GM12891 (cell line): ENCODE data around the gene ARID1A.
A peak's percentile ranks its signal among the peaks of the same experiment; 100 is the strongest.

Source experiments
- DNase-seq: peaks from one replicate; pipeline ENCODE4 v3.0.0; 2011; ENCODE audit warnings: low spot score; ENCODE audit not compliant: insufficient read length
- FAIRE-seq: peaks from 2 replicates; lab custom pipeline; 2011; peaks lifted over from hg19 to GRCh38; lab: Jason Lieb, UNC
- PAX5 ChIP-seq: IDR thresholded peaks from 2 replicates; pipeline ENCODE4 v1.6.1; 2011; ENCODE audit warnings: low read length, moderate library complexity, mild to moderate bottlenecking; ENCODE audit not compliant: insufficient read depth, severe bottlenecking
- POLR2A ChIP-seq: IDR thresholded peaks from 2 replicates; pipeline ENCODE4 v1.6.1; 2011; ENCODE audit warnings: low read depth, low read length, control low read depth
- POLR2AphosphoS5 ChIP-seq: IDR thresholded peaks from 2 replicates; pipeline ENCODE4 v1.6.1; 2011; ENCODE audit warnings: low read depth, low read length, control low read depth
- POU2F2 ChIP-seq: IDR thresholded peaks from 2 replicates; pipeline ENCODE4 v1.6.1; 2011; ENCODE audit warnings: low read depth, mild to moderate bottlenecking, control low read depth, low read length, moderate library complexity
- SPI1 ChIP-seq: IDR thresholded peaks from 2 replicates; pipeline ENCODE4 v1.6.1; 2011; ENCODE audit warnings: low read depth, low read length, control low read depth
- TAF1 ChIP-seq: IDR thresholded peaks from 2 replicates; pipeline ENCODE4 v1.6.1; 2011; ENCODE audit warnings: low read depth, low read length, control low read depth

ARID1A gene

DNA sequence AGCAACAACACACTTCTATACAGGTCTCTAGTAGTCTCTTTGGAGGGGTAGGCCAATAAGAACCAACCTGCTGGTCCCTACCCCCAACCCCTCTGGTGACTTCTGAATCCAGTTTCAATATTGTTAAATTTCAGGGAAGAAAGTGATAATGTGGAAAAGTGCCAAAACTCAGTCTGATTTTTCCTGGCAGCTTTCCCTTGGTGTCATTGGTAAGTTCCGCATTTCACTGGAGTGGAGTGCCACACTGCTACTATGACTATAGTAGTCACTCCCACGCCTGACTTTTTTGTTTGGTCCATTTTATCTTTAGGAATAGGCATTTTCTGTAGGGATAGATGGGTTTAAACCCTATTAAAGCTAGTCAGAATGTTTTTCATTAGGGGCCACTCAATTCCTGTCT, 5.7 kb upstream of the ARID1A start:
- FAIRE-seq = no peak

DNA sequence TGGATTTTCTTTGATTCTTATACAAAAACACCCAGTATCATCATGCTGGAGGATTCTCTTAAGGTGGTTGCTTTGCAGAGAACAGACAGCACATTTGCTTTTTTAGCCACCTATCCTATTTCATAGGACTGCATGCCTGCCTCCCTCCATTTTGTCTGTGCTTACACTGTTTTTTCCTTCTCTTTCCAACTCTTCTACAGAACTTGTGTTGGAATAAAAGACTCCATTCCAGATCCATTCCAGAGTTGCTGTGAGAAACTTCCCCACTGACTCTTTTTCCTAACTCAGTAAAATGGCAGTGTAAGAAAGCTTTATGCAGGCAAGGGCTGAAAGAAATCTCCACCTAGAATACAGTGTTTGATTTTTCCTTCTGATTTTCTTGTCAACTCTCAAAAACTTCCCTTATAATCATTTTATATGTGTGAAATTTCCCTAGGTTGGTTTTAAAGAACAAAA, 5.2 kb upstream of the ARID1A start:
- FAIRE-seq (no peak), DNase-seq (no peak)
- TF ChIP-seq SPI1 = no peak
- no peak for TF ChIP-seq POU2F2
- TF ChIP-seq POLR2AphosphoS5 = no peak
- no peak for TF ChIP-seq PAX5
- TF ChIP-seq TAF1 = no peak
- no peak for TF ChIP-seq POLR2A

More for the DNA sequence above, 5.7 kb upstream of the ARID1A start:
- TF ChIP-seq POU2F2 (no peak), POLR2A (no peak), SPI1 (no peak), TAF1 (no peak), PAX5 (no peak)
- no peak for DNase-seq

DNA sequence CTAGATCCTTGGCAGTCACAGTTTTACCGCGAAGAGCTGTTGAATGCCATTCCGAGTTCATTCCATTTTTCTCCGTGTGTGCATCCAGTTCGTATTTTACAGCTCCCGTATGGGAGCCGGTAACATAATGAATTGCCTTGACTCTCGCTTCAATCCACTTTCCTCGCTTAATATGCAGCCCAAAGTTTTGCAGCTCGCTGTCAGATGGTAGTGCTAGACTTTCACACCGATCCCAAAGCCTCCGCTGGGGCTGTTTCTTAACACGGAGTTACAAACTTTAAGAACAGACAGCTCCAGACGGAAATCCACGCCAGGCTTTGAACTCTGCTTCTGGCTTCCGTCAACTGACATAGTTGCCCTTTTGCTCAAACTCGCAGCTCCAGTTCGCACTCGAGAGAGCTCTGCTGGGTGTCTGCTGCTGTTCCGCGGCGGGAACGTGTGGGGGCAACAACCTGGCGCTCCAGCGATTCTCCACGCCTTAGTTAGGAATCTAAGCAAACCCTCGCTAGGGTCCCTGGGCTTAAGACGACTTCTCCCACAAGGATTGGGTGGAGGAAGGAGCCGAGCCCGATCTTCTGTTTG, 3.5 kb upstream of the ARID1A start:
- TF ChIP-seq PAX5 (no peak), POLR2A (peak; percentile 88), POLR2AphosphoS5 (peak; percentile 88), TAF1 (peak; percentile 89), SPI1 (0 out of 2 replicates have a peak, but pooled peaks have one; percentile 7), POU2F2 (peak; percentile 43; the same call in 1 of the 2 replicates)
- no peak for FAIRE-seq
- no peak for DNase-seq

DNA sequence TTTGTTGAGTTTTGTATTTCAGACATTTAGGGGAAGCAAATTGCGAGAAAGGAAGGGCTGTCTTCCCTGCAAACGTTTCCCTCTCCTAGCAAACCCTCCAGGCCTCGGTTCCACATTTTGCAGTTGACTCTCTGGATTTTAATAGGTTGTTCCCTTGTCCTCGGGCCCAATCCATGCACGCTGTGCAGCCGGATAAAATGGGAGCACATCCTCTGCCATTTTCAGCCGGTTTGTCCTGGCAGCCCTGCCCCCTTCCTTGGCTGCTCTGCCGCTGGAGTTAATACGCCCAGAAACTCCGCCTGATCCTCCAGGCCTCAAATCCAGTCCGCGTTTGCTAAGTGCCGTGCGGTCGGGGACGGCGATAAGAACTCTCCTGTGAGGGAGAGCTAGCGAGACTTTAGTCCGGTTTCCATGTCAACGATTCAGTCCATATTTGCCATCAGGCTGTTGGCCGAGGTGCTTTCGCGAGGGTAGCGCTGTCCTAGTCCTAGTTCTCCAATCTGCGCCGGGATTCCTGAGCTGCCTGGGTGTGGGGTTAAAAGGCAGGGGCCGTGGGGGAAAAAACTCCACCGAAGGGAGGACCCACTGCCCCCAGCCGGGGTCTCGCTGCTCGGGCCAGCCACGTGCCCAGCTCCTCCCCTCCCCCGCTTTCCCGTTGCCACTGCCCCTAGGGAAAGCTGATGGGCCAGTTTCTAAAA, 2.9 kb upstream of the ARID1A start:
- TF ChIP-seq PAX5 (no peak), POU2F2 (peak; percentile 91), POLR2A (peak; percentile 66; the same call in 1 of the 2 replicates), POLR2AphosphoS5 (peak; percentile 16; the same call in 1 of the 2 replicates), SPI1 (0 out of 2 replicates have a peak, but pooled peaks have one; percentile 10), TAF1 (peak; percentile 77)
- peak; percentile 71 for DNase-seq
- FAIRE-seq = peak; percentile 99

DNA sequence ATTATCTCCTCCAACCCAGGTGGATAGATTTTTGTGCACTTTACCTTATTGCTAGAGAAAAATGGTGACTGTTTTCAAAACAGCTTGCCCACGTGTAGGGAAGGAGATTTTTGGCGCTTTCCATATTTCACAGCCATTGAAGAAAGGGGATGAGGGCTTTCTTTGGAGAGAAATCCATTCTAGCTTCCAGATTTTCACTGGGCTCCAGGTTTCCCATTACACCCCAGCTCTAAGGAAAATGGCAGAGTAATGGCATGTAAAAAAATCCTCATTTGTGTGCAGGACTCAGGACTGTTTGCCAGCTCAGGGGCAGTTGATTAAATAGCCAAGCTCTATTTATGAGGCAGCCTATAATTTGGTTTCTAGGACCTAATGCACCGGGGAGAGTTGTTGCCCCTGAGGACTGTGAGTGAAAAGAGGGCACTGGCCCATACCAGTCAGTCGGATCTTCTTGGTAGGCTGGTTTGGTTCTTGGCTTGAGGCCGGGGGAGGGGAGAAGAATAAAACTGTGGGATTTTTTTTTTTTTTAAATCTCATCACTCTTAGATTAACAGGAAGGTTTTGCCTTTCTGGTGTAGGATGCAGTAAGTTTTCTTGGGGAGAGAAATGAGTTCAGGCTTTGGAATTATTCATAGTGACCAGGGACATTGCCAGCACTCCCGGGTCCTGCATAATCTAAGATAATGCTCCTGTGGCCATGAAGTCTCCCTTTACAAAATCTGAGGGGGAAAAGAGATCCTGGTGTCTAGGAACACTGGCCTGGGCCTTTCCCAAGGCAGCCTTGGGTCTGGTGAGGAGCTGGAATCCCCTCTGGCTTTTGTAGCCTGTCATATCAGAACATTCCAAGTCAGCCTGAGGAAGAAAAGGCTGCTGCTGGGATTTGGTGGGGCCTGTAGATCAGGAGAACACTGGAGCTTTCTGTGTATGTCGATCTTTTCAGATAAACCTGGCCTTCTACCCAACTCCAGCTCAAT, 1.9 kb upstream of the ARID1A start:
- no peak for FAIRE-seq
- TF ChIP-seq PAX5 = no peak
- no peak for TF ChIP-seq POU2F2
- TF ChIP-seq POLR2AphosphoS5 = no peak
- DNase-seq = no peak

DNA sequence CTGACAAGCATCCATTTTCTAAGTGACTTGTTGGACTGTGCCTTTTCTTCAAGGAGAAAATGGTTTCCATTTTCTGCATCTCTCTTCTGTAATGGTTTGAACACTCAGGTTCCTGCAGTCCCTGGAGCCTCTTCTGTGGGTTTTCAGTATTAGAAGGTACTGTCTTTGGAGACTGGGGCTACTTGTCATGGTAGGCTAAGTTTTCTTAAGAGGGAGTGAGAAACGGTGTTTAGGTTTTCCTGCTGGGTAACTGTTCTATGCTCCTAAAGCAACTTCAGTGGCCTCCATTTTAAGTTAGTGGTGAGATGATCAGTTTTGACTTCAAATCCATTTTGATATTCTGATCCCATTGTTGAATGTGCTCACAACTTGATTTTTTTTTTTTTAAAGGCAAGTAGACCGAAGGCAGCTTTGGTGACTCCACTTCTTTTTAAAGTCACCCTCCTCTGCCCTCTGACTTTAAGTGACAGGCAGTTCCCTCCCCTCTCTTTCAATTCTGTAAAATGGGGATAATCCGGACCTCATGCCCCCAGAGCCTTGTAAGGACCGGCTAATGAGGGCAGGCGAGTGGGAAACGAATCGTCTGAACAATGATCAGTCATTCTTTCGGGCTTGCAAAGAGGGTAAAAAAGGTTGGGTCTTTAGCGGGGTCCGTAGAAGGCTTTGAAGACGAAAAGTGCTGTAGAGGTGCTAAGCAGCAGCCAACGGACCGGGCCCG, 1.0 kb upstream of the ARID1A start:
- FAIRE-seq (peak; percentile 47), DNase-seq (no peak)
- no peak for TF ChIP-seq SPI1
- TF ChIP-seq POLR2AphosphoS5 = no peak
- no peak for TF ChIP-seq TAF1
- TF ChIP-seq POLR2A = no peak
- TF ChIP-seq PAX5 = no peak
- TF ChIP-seq POU2F2 = no peak

DNA sequence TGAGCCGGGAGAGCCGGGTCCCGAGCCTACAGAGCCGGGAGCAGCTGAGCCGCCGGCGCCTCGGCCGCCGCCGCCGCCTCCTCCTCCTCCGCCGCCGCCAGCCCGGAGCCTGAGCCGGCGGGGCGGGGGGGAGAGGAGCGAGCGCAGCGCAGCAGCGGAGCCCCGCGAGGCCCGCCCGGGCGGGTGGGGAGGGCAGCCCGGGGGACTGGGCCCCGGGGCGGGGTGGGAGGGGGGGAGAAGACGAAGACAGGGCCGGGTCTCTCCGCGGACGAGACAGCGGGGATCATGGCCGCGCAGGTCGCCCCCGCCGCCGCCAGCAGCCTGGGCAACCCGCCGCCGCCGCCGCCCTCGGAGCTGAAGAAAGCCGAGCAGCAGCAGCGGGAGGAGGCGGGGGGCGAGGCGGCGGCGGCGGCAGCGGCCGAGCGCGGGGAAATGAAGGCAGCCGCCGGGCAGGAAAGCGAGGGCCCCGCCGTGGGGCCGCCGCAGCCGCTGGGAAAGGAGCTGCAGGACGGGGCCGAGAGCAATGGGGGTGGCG, 371 bp downstream of the ARID1A start:
- TF ChIP-seq TAF1 = no peak
- TF ChIP-seq POLR2A = no peak
- TF ChIP-seq PAX5 = no peak
- TF ChIP-seq POU2F2 = no peak
- no peak for TF ChIP-seq SPI1
- no peak for TF ChIP-seq POLR2AphosphoS5
- FAIRE-seq = no peak

DNA sequence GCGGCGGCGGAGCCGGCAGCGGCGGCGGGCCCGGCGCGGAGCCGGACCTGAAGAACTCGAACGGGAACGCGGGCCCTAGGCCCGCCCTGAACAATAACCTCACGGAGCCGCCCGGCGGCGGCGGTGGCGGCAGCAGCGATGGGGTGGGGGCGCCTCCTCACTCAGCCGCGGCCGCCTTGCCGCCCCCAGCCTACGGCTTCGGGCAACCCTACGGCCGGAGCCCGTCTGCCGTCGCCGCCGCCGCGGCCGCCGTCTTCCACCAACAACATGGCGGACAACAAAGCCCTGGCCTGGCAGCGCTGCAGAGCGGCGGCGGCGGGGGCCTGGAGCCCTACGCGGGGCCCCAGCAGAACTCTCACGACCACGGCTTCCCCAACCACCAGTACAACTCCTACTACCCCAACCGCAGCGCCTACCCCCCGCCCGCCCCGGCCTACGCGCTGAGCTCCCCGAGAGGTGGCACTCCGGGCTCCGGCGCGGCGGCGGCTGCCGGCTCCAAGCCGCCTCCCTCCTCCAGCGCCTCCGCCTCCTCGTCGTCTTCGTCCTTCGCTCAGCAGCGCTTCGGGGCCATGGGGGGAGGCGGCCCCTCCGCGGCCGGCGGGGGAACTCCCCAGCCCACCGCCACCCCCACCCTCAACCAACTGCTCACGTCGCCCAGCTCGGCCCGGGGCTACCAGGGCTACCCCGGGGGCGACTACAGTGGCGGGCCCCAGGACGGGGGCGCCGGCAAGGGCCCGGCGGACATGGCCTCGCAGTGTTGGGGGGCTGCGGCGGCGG, 1.0 kb downstream of the ARID1A start:
- DNase-seq (no peak), FAIRE-seq (peak; percentile 70)
- TF ChIP-seq TAF1 (0 out of 2 replicates have a peak, but pooled peaks have one; percentile 26), POLR2A (0 out of 2 replicates have a peak, but pooled peaks have one; percentile 34), SPI1 (no peak)

More for the DNA sequence above, 371 bp downstream of the ARID1A start:
- DNase-seq = no peak
